ELR (cell line): ENCODE measurements around the gene SH3BGRL2.

Source experiments
- DNase-seq: peaks from one replicate; pipeline ENCODE4 v3.0.0-alpha.2; 2015; ENCODE audit warnings: low read depth

The SH3BGRL2 gene

GRCh38 chr6:79630883-79631692 is at the start of gene SH3BGRL2:
Gene SH3BGRL2 (plus strand): TSS chr6:79631329. CDS start chr6:79631462, 133 bp downstream.
- peak; percentile 66 for DNase-seq

GRCh38 chr6:79584332-79584731 is 46.8 kb upstream of the SH3BGRL2 start:
- no peak for DNase-seq

- peak; percentile 58 for DNase-seq
These were observed 44.6 kb upstream of the SH3BGRL2 start for GRCh38 chr6:79586548-79586947.

- DNase-seq: no peak
These were observed 41.4 kb upstream of the SH3BGRL2 start for GRCh38 chr6:79589701-79590100.

GRCh38 chr6:79597155-79597554 is 34.0 kb upstream of the SH3BGRL2 start:
- no peak for DNase-seq

GRCh38 chr6:79598012-79598411 is 33.1 kb upstream of the SH3BGRL2 start:
- DNase-seq: no peak

GRCh38 chr6:79599725-79600259 is 31.3 kb upstream of the SH3BGRL2 start:
- DNase-seq: no peak

- DNase-seq: no peak
These were observed 30.8 kb upstream of the SH3BGRL2 start for GRCh38 chr6:79600313-79600712.

GRCh38 chr6:79600812-79601609 is 30.1 kb upstream of the SH3BGRL2 start:
- DNase-seq: peak; percentile 66

- no peak for DNase-seq
These were observed 28.3 kb upstream of the SH3BGRL2 start for GRCh38 chr6:79602859-79603258.

GRCh38 chr6:79604583-79605037 is 26.5 kb upstream of the SH3BGRL2 start:
- peak; percentile 38 for DNase-seq

GRCh38 chr6:79605061-79605460 is 26.1 kb upstream of the SH3BGRL2 start:
- DNase-seq: no peak

GRCh38 chr6:79605968-79606764 is 25.0 kb upstream of the SH3BGRL2 start:
- peak; percentile 7 for DNase-seq

- DNase-seq: no peak
These were observed 24.1 kb upstream of the SH3BGRL2 start for GRCh38 chr6:79607000-79607399.

GRCh38 chr6:79608334-79609224 is 22.6 kb upstream of the SH3BGRL2 start:
- DNase-seq: no peak

- no peak for DNase-seq
These were observed 21.9 kb upstream of the SH3BGRL2 start for GRCh38 chr6:79609225-79609595.

- no peak for DNase-seq
These were observed 20.7 kb upstream of the SH3BGRL2 start for GRCh38 chr6:79610306-79611009.

GRCh38 chr6:79612457-79612856 is 18.7 kb upstream of the SH3BGRL2 start:
- DNase-seq: no peak

- no peak for DNase-seq
These were observed 18.2 kb upstream of the SH3BGRL2 start for GRCh38 chr6:79612918-79613317.

- DNase-seq: no peak
These were observed 17.2 kb upstream of the SH3BGRL2 start for GRCh38 chr6:79613912-79614311.
